HG03460 (cell line): Measurements from ENCODE around the gene KIF26B.
"Not testable (repeated sequence)": the region's sequence is repeated elsewhere in the genome, so short reads cannot be mapped to it uniquely, and the experiment has no call there.

Experiments
- ATAC-seq: cut with Tn5 transposase; IDR thresholded peaks from one replicate; pipeline ENCODE4 v1.9.1; 2021; ENCODE audit not compliant: unreplicated experiment

Gene KIF26B

GRCh38 chr1:245378311-245378722 lies 223.5 kb downstream of the KIF26B start:
- peak; percentile 75 for ATAC-seq

- ATAC-seq: no peak
These were observed 224.0 kb downstream of the KIF26B start for GRCh38 chr1:245378745-245379144.

- ATAC-seq: no peak
These were observed 226.2 kb downstream of the KIF26B start for GRCh38 chr1:245380790-245381535.

GRCh38 chr1:245382981-245383380 lies 228.2 kb downstream of the KIF26B start:
- ATAC-seq: no peak

GRCh38 chr1:245383396-245384330 lies 228.9 kb downstream of the KIF26B start:
- no peak for ATAC-seq

GRCh38 chr1:245386297-245386971 lies 231.6 kb downstream of the KIF26B start:
- no peak for ATAC-seq

DNA sequence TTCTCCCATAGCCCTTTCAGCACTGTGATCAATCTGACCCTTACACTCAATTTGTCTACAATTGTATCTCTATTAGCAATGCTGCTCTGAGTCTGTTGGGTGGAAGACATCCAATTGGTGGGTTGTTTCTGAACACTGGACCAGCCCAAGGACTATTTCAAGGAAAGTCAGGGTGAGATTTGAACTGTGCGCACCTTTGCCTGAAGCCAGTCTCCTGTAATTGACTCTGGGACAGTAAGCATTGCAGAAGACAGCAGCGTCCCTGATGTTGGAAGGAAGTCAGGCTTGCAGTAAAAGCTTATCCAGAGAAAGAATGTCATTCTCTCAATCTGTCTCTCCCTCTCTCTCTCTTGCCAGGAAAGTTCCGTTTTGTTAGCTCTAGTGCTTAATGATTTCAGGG lies 233.9 kb downstream of the KIF26B start:
- ATAC-seq: no peak

- ATAC-seq: no peak
These were observed 235.1 kb downstream of the KIF26B start for GRCh38 chr1:245389873-245390272.

- ATAC-seq: no peak
These were observed 236.2 kb downstream of the KIF26B start for GRCh38 chr1:245390975-245391374.

GRCh38 chr1:245393694-245394093 lies 238.9 kb downstream of the KIF26B start:
- no peak for ATAC-seq

DNA sequence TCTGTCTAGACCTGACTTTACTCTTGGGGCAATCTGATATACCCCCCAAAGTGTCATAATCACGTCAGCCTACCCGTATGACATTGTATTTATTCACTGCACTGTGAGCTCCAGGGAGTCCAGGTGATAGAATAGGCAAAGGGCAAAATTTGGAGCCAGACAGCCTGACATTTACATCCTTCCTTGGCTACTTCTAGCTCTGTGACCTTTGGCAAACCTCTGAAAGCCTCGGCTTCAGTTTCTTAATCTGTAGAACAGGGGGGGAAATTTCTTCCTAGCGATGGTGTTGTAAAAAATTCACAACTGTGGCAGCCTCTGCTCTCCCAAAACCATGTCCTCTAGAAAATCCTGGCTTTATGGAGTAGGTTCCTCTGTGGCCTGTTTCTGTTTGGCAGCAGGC lies 240.9 kb downstream of the KIF26B start:
- ATAC-seq: no peak

DNA sequence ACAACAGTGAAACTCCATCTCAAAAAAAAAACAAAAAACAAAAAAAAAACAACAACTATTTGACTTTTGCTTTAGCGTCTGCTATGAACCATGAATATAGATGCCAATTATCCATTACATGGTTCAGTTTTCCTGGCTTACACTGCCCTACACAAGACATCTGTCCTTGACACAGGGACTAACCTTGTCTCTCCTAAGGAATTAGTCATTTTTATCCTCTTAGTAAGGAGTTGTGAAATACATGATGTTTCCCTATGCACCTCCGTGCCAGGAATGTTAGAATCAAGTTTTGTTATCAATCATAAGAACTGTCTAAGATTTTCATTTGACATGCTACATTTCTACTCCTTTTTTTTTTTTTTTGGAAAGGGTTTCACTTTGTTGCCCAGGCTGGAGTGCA lies 241.8 kb downstream of the KIF26B start:
- no peak for ATAC-seq

- ATAC-seq: no peak
These were observed 243.0 kb downstream of the KIF26B start for GRCh38 chr1:245397771-245398170.

DNA sequence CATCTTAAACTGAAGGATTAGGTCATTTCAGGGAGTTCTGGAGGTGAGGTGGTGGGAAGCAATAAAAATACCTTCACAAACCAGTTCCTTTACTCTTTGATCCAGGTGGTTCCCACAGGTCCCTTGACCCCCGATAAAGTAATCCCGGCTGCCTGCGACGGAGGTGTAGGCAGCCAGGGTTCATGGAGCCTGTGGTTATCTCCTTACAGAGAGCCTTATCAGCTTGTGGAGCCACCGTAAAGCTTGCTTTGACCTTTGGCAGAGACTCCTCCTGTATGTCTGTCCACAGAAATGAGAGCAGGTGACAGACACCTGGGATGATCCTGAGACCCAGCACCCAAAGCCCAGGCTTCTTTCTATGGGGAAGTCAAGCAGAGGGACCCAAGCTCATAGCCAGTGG lies 243.4 kb downstream of the KIF26B start:
- ATAC-seq: no peak

DNA sequence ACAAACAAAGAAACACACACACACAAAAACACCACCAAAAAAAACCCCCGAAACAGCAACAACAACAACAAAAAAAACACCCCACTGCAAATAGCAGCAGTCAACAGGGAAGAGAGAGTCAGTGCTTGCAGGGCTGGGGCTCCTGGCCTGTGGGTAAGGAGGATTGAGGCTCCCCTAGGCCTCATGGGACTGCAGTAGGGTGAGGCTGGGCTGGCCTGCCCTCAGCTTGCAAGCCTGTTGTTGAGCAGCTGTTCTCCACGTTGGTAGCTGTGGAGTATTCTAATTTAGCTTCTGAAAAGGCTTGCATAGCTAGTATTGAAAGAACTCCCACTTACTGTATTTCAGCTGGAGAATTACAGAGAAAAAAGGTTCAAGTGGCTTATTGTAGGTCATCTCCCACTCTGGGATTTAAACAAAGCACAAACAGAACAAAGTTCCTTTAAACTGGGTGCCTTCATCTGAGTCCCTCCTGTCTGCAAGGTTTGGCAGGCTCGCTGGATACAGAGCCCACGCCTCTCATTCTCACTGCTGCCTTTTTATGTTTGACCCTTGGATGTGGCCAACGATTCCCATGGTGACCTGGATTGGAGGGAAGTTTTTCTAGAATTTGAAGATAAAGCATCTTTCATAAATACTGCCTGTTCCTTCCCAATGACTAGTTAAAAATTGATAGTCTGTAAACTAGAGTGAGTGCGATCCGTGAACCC lies 247.2 kb downstream of the KIF26B start:
- ATAC-seq: no peak

GRCh38 chr1:245402998-245403397 lies 248.2 kb downstream of the KIF26B start:
- ATAC-seq: not testable (repeated sequence)

GRCh38 chr1:245404527-245404926 lies 249.7 kb downstream of the KIF26B start:
- ATAC-seq: no peak

GRCh38 chr1:245404952-245405351 lies 250.2 kb downstream of the KIF26B start:
- no peak for ATAC-seq

GRCh38 chr1:245406426-245406825 lies 251.6 kb downstream of the KIF26B start:
- no peak for ATAC-seq

GRCh38 chr1:245407983-245408382 lies 253.2 kb downstream of the KIF26B start:
- ATAC-seq: no peak
